Transverse colon (tissue), 4 donors: ENCODE measurements around the gene TRAPPC14. TPM values are rescaled to one million over a fixed set of nuclear protein-coding genes. Genes with fewer than 3 reads are reported as not detected.
"Not testable (repeated sequence)": the region's sequence is repeated elsewhere in the genome, so short reads cannot be mapped to it uniquely, and the experiment has no call there.

Experiments
- DNase-seq: peaks from one replicate; pipeline ENCODE4 v3.0.0-alpha.2; 2019
- H3K27ac ChIP-seq, 4 donors: fragments of 200-600 bp; sonication (generic); 2 replicates each; pipeline ENCODE4 v1.5.1; 2016 to 2018; ENCODE audit warnings: inconsistent platforms in 4 of 4
- H3K27me3 ChIP-seq: fragments of 200-600 bp; sonication (generic); 2 replicates; pipeline ENCODE4 v1.5.1; 2017; ENCODE audit warnings: inconsistent platforms
- H3K36me3 ChIP-seq, 4 donors: fragments of 200-600 bp; sonication (generic); 2 replicates each; pipeline ENCODE4 v1.5.1; 2017 to 2019; ENCODE audit warnings: inconsistent platforms in 4 of 4
- H3K4me1 ChIP-seq, 4 donors: fragments of 200-600 bp; sonication (generic); 2 replicates each; pipeline ENCODE4 v1.5.1; 2017 to 2020; ENCODE audit warnings: inconsistent platforms in 4 of 4
- H3K4me3 ChIP-seq, 4 donors: fragments of 200-600 bp; sonication (generic); 1 replicate in 1 of 4; 2 replicates in 3 of 4; pipeline versions ENCODE4 v1.5.1 to v1.6.1; 2017 to 2019; ENCODE audit warnings: inconsistent platforms in 4 of 4
- H3K9me3 ChIP-seq, 2 donors: fragments of 200-600 bp; sonication (generic); 2 replicates each; pipeline ENCODE4 v1.5.1; 2017 to 2019; ENCODE audit warnings: inconsistent platforms in 2 of 2
- EP300 ChIP-seq: sonication (generic); formaldehyde crosslinking; IDR thresholded peaks from one replicate; pipeline ENCODE4 v1.6.1; 2017; ENCODE audit warnings: antibody characterized with exemption, low read depth
- POLR2A ChIP-seq: fragments of 450-650 bp; IDR thresholded peaks from one replicate; pipeline ENCODE4 v1.6.1; 2016; ENCODE audit warnings: antibody characterized with exemption, mild to moderate bottlenecking, moderate library complexity
- POLR2AphosphoS5 ChIP-seq, 3 donors: sonication (generic); formaldehyde crosslinking; IDR thresholded peaks; one replicate each; pipeline ENCODE4 v1.6.1; 2016; ENCODE audit warnings: antibody characterized with exemption in 3 of 3
- WGBS, 2 donors: methylation state at CpG; one replicate each; pipeline ENCODE4 v1.1.5; 2018; ENCODE audit warnings: low coverage in 1 of 2; 5-methylcytosine and 5-hydroxymethylcytosine counted together
- in situ Hi-C, 4 donors: fragments of 200-750 bp; cut with MboI; loops; one replicate each; pipeline versions ENCODE4 v1.15.0 to v1.15.1; 2017; ENCODE audit warnings: low sequenced_read_pairs in 3 of 4, low pct_ligation_motif_present in 1 of 4, low pct_unique_long_range_greater_than_20kb in 1 of 4
- intact Hi-C: fragments of 100-400 bp; cut with DNase I; formaldehyde crosslinking; loops from one replicate; pipeline ENCODE4 v1.15.1; 2023; ENCODE audit warnings: low total_unique reads
- total RNA-seq, 4 donors: library from RNA; depleted of rRNA; stranded (reverse); fragments of >200 nt; gene quantifications; one replicate each; pipeline ENCODE4 v1.1.0, GENCODE V29; 2016
- TF ChIP-seq, protein P1 (sequence below), 5 experiments: fragments of 200-600 bp in 3 of 5; fragments of 450-650 bp in 2 of 5; sonication (generic) in 3 of 5; IDR thresholded peaks; 1 replicate in 2 of 5; 2 replicates in 3 of 5; pipeline ENCODE4 v1.5.1; 2016 to 2017; ENCODE audit warnings: antibody characterized with exemption in 5 of 5, inconsistent platforms in 3 of 5, mild to moderate bottlenecking in 2 of 5, moderate library complexity in 1 of 5

The TRAPPC14 gene
- total RNA-seq, 4 donors from 2014 or later: 43.5 to 111 (median 51.2) TPM

GRCh38 chr7:100130608-100131453, 27.7 kb downstream of the TRAPPC14 start:
- in situ Hi-C loops: loop anchor here in 1 of 4 donors (5.0 kb wide), 1 partner anchor 86 kb away; the partner anchor contains the start of gene PVRIG
- no peaks in the 10 kb centered on the region for H3K27me3 ChIP-seq
- WGBS, 2 donors: 1 to 9% methylated on average over 17 to 24 of the region's 24 CpGs
- intact Hi-C loops: loop anchor here (5.0 kb wide), 1 partner anchor 91 kb away; no protein-coding TSS in a partner anchor
- TF ChIP-seq EP300: no peak
- TF ChIP-seq, protein P1, sequence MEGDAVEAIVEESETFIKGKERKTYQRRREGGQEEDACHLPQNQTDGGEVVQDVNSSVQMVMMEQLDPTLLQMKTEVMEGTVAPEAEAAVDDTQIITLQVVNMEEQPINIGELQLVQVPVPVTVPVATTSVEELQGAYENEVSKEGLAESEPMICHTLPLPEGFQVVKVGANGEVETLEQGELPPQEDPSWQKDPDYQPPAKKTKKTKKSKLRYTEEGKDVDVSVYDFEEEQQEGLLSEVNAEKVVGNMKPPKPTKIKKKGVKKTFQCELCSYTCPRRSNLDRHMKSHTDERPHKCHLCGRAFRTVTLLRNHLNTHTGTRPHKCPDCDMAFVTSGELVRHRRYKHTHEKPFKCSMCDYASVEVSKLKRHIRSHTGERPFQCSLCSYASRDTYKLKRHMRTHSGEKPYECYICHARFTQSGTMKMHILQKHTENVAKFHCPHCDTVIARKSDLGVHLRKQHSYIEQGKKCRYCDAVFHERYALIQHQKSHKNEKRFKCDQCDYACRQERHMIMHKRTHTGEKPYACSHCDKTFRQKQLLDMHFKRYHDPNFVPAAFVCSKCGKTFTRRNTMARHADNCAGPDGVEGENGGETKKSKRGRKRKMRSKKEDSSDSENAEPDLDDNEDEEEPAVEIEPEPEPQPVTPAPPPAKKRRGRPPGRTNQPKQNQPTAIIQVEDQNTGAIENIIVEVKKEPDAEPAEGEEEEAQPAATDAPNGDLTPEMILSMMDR (IDR thresholded peaks at IDR 0.05): peak; percentile 87 to 96 (median 87)
- no peaks in the 10 kb centered on the region for H3K36me3 ChIP-seq
- peak; percentile 90 for DNase-seq
- no peaks in the 10 kb centered on the region for H3K9me3 ChIP-seq
- peaks cover 6 to 43% (median 25%) of the 10 kb centered on the region in 4 donors for H3K4me1 ChIP-seq
- H3K4me3 ChIP-seq: peak overlapping the region in 2 of 4 donors; percentile 17 to 41
- H3K27ac ChIP-seq: peak overlapping the region; percentile 42 to 75 (median 56)

DNA sequence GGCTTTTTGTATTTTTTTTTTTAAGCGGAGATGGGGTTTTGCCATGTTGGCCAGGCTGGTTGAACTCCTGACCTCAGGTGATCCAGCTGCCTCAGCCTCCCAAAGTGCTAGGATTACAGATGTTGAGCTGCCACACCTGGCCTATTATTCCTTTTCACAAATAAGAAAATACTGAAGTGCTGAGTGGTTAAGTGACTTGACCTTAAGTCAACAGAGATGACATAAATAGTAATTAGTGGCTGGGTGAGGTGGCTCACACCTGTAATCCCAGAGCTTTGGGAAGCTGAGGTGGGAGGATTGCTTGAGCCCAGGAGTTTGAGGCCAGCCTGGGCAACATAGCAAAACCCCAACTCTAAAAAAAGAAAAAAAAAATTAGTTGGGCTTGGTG, 28.3 kb downstream of the TRAPPC14 start:
- H3K4me3 ChIP-seq, H3K36me3 ChIP-seq, H3K27me3 ChIP-seq, DNase-seq, H3K9me3 ChIP-seq: not testable (repeated sequence)
- WGBS, 2 donors: 94% methylated on average over 1 of the region's 1 CpG; no CpG with 5 or more reads in 1 of the 2 donors
- peaks cover 6 to 49% (median 32%) of the 10 kb centered on the region in 4 donors for H3K4me1 ChIP-seq
- intact Hi-C loops: loop anchor here (5.0 kb wide), 1 partner anchor 92 kb away; no protein-coding TSS in a partner anchor
- peak overlapping the region; percentile 42 to 75 (median 56) for H3K27ac ChIP-seq
- in situ Hi-C loops: loop anchor here in 1 of 4 donors (5.0 kb wide), 1 partner anchor 87 kb away; the partner anchor contains the start of gene PVRIG

DNA sequence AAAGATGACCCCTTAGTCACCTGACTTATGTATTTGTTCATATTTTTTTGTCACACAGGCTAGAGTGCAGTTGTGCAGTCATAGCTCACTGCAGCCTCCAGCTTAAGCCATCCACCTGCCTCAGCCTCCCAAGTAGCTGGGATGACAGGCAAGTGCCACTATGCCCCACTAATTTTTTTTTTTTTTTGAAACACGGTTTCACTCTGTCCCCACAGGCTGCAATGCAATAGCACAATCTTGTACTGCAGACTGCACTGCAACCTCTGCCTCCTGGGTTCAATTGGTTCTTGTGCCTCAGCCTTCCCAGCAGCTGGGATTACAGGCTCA, 29.9 kb downstream of the TRAPPC14 start:
- intact Hi-C loops (loop anchor here (2.0 to 5.0 kb wide), 2 partner anchors 41 to 146 kb away; partner anchors contain the start of gene COPS6), in situ Hi-C loops (no loop called here)
- TF ChIP-seq, protein P1 (IDR thresholded peaks at IDR 0.05): no peak
- TF ChIP-seq POLR2AphosphoS5 (IDR thresholded peaks at IDR 0.05): no peak
- TF ChIP-seq EP300: no peak
- no peak for TF ChIP-seq POLR2A
- no peaks in the 10 kb centered on the region for H3K36me3 ChIP-seq
- no peak for DNase-seq
- peaks cover 6 to 61% (median 44%) of the 10 kb centered on the region in 4 donors for H3K4me1 ChIP-seq
- H3K27me3 ChIP-seq: no peaks in the 10 kb centered on the region
- no peaks in the 10 kb centered on the region for H3K9me3 ChIP-seq
- 45% methylated on average over 1 of the region's 1 CpG; no CpG with 5 or more reads in 1 of the 2 donors for WGBS, 2 donors
- no peak overlapping the region for H3K4me3 ChIP-seq
- H3K27ac ChIP-seq: peak overlapping the region in 3 of 4 donors; percentile 95 to 96 (median 95)

GRCh38 chr7:100127866-100128636, 30.5 kb downstream of the TRAPPC14 start:
- no peaks in the 10 kb centered on the region for H3K27me3 ChIP-seq
- in situ Hi-C loops: no loop called here
- intact Hi-C loops: loop anchor here (2.0 to 5.0 kb wide), 2 partner anchors 41 to 145 kb away; partner anchors contain the start of gene COPS6
- H3K4me3 ChIP-seq: peak overlapping the region; percentile 60 to 90 (median 68)
- H3K9me3 ChIP-seq: no peaks in the 10 kb centered on the region
- H3K36me3 ChIP-seq: no peaks in the 10 kb centered on the region
- TF ChIP-seq, protein P1 (IDR thresholded peaks at IDR 0.05): no peak
- TF ChIP-seq EP300 (no peak), POLR2A (no peak), POLR2AphosphoS5 (IDR thresholded peaks at IDR 0.05) (no peak)
- 4 to 5% methylated on average over 9 to 35 of the region's 37 CpGs for WGBS, 2 donors
- peaks cover 6 to 61% (median 44%) of the 10 kb centered on the region in 4 donors for H3K4me1 ChIP-seq
- peak overlapping the region; percentile 95 to 97 (median 96) for H3K27ac ChIP-seq
- peak; percentile 47 for DNase-seq
